Activated CD4-positive, alpha-beta T cell treated with anti-CD3 and anti-CD28 coated beads, Interleukin-2, amount 50 U/mL, for 4 hours (primary cell): ENCODE measurements around the gene ZNF598.
"Not testable (repeated sequence)": the region's sequence is repeated elsewhere in the genome, so short reads cannot be mapped to it uniquely, and the experiment has no call there.

Experiments used
- DNase-seq, 2 experiments: peaks; one replicate each; pipeline ENCODE4 v3.0.0-alpha.2; 2020

ZNF598 gene

GRCh38 chr16:2040041-2040786 is 30.6 kb upstream of the ZNF598 start:
- DNase-seq: no peak

DNA sequence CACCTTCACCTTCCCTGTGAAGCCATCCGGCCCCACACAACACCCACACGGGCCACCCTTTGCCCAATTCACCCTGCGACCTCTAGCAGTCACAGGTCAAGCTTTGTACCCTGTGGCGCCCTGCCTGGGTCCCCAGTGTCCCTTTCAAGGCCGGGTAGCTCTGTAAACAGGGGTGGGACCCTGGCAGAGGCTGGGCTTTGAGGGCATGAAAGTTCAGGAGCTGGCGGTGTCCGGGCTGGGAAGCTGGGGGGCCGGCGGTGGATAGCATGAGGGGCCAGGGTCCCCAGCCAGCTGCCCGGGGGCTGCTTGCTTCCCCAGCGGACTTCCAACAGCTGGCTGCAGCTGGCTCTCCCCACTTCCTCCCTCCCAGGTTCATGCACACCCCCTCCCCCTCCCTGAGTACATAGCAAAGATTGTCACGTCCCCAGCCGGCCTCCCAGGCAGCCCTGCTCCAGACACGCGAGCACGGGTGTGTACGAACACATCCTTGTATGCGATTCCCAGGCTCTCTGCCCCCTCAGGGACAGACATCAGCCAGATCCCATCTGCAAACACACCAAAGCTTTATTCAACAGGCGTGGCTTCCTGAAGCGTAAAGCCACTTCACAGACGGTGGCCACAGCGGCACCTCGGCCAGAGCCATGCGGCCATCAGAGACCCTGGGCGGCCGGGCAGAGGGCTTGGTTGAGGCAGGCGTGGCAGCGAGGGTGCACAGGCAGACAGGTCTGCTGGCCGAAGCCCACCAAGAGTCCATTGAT is 29.8 kb upstream of the ZNF598 start:
- DNase-seq: no peak

DNA sequence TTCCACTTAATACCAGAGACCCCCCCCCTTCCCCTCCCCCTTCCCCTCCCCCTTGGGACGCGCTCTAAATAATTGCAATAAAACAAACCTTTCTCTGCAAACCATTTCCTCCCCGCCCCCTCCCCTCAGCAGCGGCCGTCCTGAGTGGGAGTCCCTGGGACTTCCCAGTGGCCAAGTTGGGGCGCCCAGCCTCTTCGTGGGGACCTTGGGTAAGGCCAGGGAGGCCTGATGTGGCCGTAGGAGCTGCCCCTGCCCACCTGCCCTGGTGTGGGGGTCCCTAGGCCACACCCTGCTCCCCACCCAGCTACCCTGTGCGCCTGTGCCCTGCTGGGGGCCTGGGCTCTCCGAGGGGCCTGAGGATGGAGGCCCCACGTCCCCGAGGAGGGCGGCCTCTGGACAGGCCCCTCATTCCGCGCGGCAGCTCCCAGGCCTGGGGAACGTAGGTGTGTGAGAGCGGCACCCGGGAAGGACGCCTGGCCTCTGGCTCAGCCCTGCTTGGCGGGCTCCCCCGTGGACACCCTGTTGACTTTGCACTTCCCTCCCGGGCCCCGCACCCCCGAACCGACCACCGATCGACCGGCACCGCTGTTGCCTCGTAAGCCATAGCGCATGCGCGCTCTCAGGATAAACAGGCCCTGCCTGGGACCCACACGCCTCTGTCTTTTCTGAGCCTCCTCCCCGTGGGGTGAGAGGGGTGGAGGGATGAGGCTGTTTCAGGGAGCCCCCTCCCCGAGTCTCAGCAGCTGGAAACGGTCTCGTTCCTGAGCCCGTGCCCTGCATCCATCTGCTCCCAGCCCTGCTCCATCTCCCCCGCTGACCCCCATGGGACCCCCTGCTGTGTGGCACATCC is 29.0 kb upstream of the ZNF598 start:
- DNase-seq: no peak

- DNase-seq: no peak
Measured at GRCh38 chr16:2037647-2038381, 28.2 kb upstream of the ZNF598 start.

DNA sequence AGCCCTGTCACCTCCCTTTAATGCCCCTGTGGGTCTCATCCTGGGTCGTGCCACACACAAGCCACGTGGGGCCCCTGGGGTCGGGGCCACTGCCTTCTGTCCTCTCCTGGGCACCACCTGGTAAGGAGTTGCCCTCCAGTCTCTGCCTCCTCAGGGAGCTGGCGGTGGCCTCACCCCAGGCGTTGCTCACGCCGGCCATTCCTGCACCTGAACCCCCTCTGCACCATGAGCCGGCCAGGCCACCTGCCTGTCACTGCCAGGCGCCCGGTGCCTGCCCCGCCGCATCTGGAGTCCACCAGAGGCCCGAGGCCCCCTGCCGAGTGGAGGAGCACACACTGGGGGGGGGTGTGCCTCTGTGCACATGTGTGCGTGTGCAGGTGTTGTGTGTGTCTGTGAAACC is 27.5 kb upstream of the ZNF598 start:
- DNase-seq: no peak

DNA sequence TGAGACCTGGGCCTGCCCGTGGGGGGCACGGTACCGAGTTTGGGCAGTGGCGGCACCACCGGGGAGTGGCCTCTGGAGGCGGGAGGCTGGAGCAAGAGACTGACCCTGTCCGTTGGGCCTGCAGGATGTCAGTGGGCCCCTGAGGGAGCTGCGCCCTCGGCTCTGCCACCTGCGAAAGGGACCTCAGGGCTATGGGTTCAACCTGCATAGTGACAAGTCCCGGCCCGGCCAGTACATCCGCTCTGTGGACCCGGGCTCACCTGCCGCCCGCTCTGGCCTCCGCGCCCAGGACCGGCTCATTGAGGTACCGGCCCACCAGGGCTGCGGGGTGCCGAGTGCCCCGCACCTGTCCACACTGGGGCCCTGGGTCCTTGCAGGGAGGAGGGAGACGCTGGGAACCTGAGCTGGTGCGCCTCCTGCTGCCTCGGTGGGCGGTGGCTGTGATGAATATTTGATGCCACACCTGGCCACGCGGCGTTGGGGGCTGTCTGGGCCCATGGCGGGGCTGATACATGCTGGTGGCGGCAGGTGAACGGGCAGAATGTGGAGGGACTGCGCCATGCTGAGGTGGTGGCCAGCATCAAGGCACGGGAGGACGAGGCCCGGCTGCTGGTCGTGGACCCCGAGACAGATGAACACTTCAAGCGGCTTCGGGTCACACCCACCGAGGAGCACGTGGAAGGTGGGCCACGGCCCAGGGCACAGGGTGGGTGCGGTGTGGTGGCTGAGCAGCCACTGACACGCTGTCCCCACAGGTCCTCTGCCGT is 26.8 kb upstream of the ZNF598 start:
- DNase-seq: no peak

- no peak for DNase-seq
Measured at GRCh38 chr16:2035431-2036199, 26.0 kb upstream of the ZNF598 start.

- DNase-seq: no peak
Measured at GRCh38 chr16:2034696-2035430, 25.2 kb upstream of the ZNF598 start.

- not testable (repeated sequence) for DNase-seq
Measured at GRCh38 chr16:2033909-2034695, 24.5 kb upstream of the ZNF598 start.

- DNase-seq: no peak
Measured at GRCh38 chr16:2033057-2033908, 23.7 kb upstream of the ZNF598 start.

GRCh38 chr16:2032285-2033056 is 22.9 kb upstream of the ZNF598 start:
- no peak for DNase-seq

- no peak for DNase-seq
Measured at GRCh38 chr16:2031081-2031577, 21.5 kb upstream of the ZNF598 start.

GRCh38 chr16:2030036-2030435 is 20.4 kb upstream of the ZNF598 start:
- no peak for DNase-seq

- DNase-seq: no peak
Measured at GRCh38 chr16:2029350-2029749, 19.7 kb upstream of the ZNF598 start.

- DNase-seq: no peak
Measured at GRCh38 chr16:2028620-2029220, 19.1 kb upstream of the ZNF598 start.

DNA sequence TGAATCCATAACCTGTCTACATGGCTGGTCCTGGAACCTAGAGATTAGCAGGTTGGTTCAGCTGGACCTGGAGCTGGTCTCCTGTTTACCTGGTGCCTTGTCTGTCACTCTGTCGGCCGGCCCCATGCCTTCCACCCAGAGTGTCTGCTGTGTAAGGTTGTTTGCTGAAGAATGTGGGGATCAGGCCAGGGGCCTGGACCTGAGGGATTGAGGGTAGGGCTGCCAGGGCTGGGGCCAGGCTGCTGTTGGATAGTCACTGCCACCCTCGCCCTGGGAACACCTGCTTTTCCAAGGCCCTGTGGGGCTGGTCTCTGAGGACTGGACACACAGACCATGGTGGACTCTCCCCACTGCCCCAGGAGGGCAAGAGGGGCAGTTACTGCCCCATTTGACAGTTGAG is 18.5 kb upstream of the ZNF598 start:
- no peak for DNase-seq
